Trophoblast cell (in vitro differentiated cells and primary cell): ENCODE measurements around the gene DUSP1.
A peak's percentile ranks its signal among the peaks of the same experiment; 100 is the strongest.

Source experiments
- DNase-seq, 2 donors: peaks; one replicate each; pipeline ENCODE4 v3.0.0-alpha.2; 2016
- H2AFZ ChIP-seq: 2 replicates; pipeline ENCODE4 v1.6.1; 2013; ENCODE audit warnings: low read length, moderate library complexity, mild to moderate bottlenecking; ENCODE audit not compliant: insufficient read depth, poor library complexity
- H2AK5ac ChIP-seq: 2 replicates; pipeline ENCODE4 v1.6.1; 2013; ENCODE audit warnings: mild to moderate bottlenecking, low read length
- H2BK120ac ChIP-seq: 2 replicates; pipeline ENCODE4 v1.6.1; 2013; ENCODE audit warnings: low read length, mild to moderate bottlenecking, moderate library complexity; ENCODE audit not compliant: insufficient read depth, poor library complexity
- H2BK12ac ChIP-seq: 2 replicates; pipeline ENCODE4 v1.6.1; 2013; ENCODE audit warnings: mild to moderate bottlenecking, low read length, moderate library complexity
- H2BK5ac ChIP-seq: 2 replicates; pipeline ENCODE4 v1.6.1; 2013; ENCODE audit warnings: low read length, low read depth, moderate library complexity, mild to moderate bottlenecking; ENCODE audit not compliant: poor library complexity
- H3K14ac ChIP-seq: 2 replicates; pipeline ENCODE4 v1.6.1; 2013; ENCODE audit warnings: mild to moderate bottlenecking, low read length
- H3K18ac ChIP-seq: 2 replicates; pipeline ENCODE4 v1.6.1; 2013; ENCODE audit warnings: mild to moderate bottlenecking, low read length
- H3K23ac ChIP-seq: 2 replicates; pipeline ENCODE4 v1.6.1; 2013; ENCODE audit warnings: low read length
- H3K27ac ChIP-seq: 2 replicates; pipeline ENCODE4 v1.5.1; 2013; ENCODE audit warnings: low read depth, mild to moderate bottlenecking, inconsistent platforms, low read length, moderate library complexity
- H3K27me3 ChIP-seq: 2 replicates; pipeline ENCODE4 v1.6.1; 2013; ENCODE audit warnings: inconsistent platforms, mild to moderate bottlenecking, low read length, moderate library complexity; ENCODE audit not compliant: insufficient read depth
- H3K36me3 ChIP-seq, 2 experiments: 1 replicate in 1 of 2; 2 replicates in 1 of 2; pipeline ENCODE4 v1.6.1; 2013; ENCODE audit warnings: low read length in 2 of 2, mild to moderate bottlenecking in 2 of 2, moderate library complexity in 1 of 2; ENCODE audit not compliant: insufficient read depth in 2 of 2, control insufficient read depth in 1 of 2
- H3K4ac ChIP-seq: 2 replicates; pipeline ENCODE4 v1.6.1; 2013; ENCODE audit warnings: low read depth, mild to moderate bottlenecking, low read length, moderate library complexity
- H3K4me1 ChIP-seq, 2 experiments: 1 replicate in 1 of 2; 2 replicates in 1 of 2; pipeline ENCODE4 v1.6.1; 2013; ENCODE audit warnings: low read length in 2 of 2, mild to moderate bottlenecking in 2 of 2, moderate library complexity in 1 of 2; ENCODE audit not compliant: insufficient read depth in 2 of 2, control insufficient read depth in 1 of 2
- H3K4me2 ChIP-seq: 2 replicates; pipeline ENCODE4 v1.6.1; 2013; ENCODE audit warnings: inconsistent platforms, mild to moderate bottlenecking, low read length, moderate library complexity
- H3K4me3 ChIP-seq: 2 replicates; pipeline ENCODE4 v1.5.1; 2013; ENCODE audit warnings: mild to moderate bottlenecking, low read depth, low read length, inconsistent platforms
- H3K79me1 ChIP-seq: one replicate; pipeline ENCODE4 v1.6.1; 2013; ENCODE audit warnings: low read length
- H3K79me2 ChIP-seq: 2 replicates; pipeline ENCODE4 v1.6.1; 2013; ENCODE audit warnings: low read length, mild to moderate bottlenecking; ENCODE audit not compliant: control insufficient read depth, insufficient read depth, poor library complexity
- H3K9ac ChIP-seq: 2 replicates; pipeline ENCODE4 v1.6.1; 2013; ENCODE audit warnings: mild to moderate bottlenecking, low read length
- H3K9me3 ChIP-seq: 2 replicates; pipeline ENCODE4 v1.6.1; 2013; ENCODE audit warnings: low read depth, mild to moderate bottlenecking, control low read depth, inconsistent platforms, low read length; ENCODE audit not compliant: insufficient read depth
- H4K12ac ChIP-seq: 2 replicates; pipeline ENCODE4 v1.6.1; 2013; ENCODE audit warnings: low read depth, mild to moderate bottlenecking, low read length, moderate library complexity
- H4K8ac ChIP-seq: 2 replicates; pipeline ENCODE4 v1.6.1; 2013; ENCODE audit warnings: low read depth, mild to moderate bottlenecking, low read length, moderate library complexity
- H4K91ac ChIP-seq: one replicate; pipeline ENCODE4 v1.6.1; 2013; ENCODE audit warnings: low read depth, mild to moderate bottlenecking, low read length, moderate library complexity
- WGBS: extraction: QIAGEN DNeasy Blood & Tissue Kit; methylation state at CpG from one replicate; pipeline ENCODE4 v1.1.7; 2013; ENCODE audit warnings: missing lambda C conversion rate; ENCODE audit not compliant: insufficient read length, insufficient coverage; ENCODE audit errors: extremely low coverage; 5-methylcytosine and 5-hydroxymethylcytosine counted together

The DUSP1 gene

DNA sequence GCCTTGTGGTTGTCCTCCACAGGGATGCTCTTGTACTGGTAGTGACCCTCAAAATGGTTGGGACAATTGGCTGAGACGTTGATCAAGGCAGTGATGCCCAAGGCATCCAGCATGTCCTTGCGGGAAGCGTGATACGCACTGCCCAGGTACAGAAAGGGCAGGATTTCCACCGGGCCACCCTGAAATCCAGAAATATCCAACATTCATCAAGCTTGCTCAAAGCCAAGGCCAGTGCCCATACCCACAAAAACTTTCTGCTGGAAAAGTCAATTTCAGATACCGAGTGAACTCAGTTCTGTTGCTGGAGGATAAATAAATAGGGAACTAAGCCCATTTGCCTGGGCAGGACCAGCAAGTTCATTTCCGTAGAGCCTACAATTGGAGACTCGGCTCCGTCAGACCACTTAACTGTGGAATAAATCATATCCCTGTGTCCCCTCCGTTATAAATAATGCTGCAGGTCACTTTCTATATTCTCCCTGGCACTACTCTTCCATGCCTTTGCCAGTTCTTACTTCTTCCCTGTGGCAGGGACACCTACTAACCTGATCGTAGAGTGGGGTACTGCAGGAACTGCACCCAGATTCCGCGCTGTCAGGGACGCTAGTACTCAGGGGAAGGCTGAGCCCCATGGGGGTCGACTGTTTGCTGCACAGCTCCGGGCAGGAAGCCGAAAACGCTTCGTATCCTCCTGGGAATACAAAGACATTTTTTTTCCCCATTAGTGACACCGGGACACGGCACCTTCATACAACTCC, 1.2 kb downstream of the DUSP1 start:
- Histone ChIP-seq H2BK12ac (no peak overlapping the region), H2AK5ac (no peak overlapping the region), H3K14ac (peak overlapping the region; percentile 99), H3K79me2 (peaks cover 10% of the 10 kb centered on the region), H3K9me3 (no peaks in the 10 kb centered on the region), H3K27ac (no peak overlapping the region), H3K4me1 (peaks cover 15 to 25% of the 10 kb centered on the region in 2 experiments), H3K4me3 (peak overlapping the region; percentile 82), H3K23ac (no peak overlapping the region), H4K8ac (no peak overlapping the region), H4K91ac (peak overlapping the region; percentile 97), H2BK5ac (no peak overlapping the region), H2BK120ac (peak overlapping the region; percentile 35), H2AFZ (no peak overlapping the region), H3K79me1 (peaks cover 23% of the 10 kb centered on the region), H3K4me2 (peak overlapping the region; percentile 87), H4K12ac (no peak overlapping the region), H3K18ac (no peak overlapping the region), H3K36me3 (peaks cover 10 to 16% of the 10 kb centered on the region in 2 experiments), H3K4ac (peak overlapping the region; percentile 22), H3K27me3 (no peaks in the 10 kb centered on the region), H3K9ac (peak overlapping the region; percentile 96)
- peak in 1 of 2 donors; percentile 43 for DNase-seq
- WGBS = no CpG with 5 or more reads among the region's 21 CpGs

DNA sequence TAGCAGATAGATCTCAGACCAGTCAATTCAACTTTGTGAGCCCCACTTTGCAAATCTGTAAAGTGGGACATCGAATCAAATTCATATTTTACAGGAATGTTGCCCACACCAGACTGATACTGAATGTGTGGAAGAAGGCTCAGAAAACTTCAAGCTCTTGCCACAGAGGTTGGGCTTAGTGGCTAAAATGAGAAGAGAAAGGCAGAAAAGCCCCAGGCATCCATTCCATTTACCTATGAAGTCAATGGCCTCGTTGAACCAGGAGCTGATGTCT, 1.7 kb downstream of the DUSP1 start:
- H3K4me3 ChIP-seq = peak overlapping the region; percentile 82
- H3K4me2 ChIP-seq = peak overlapping the region; percentile 87
- peaks cover 23% of the 10 kb centered on the region for H3K79me1 ChIP-seq
- H2BK5ac ChIP-seq = no peak overlapping the region
- H3K27ac ChIP-seq = no peak overlapping the region
- H3K4me1 ChIP-seq = peaks cover 15 to 25% of the 10 kb centered on the region in 2 experiments
- H2BK120ac ChIP-seq = no peak overlapping the region
- no peaks in the 10 kb centered on the region for H3K9me3 ChIP-seq
- no peak overlapping the region for H2BK12ac ChIP-seq
- H3K9ac ChIP-seq = no peak overlapping the region
- H3K4ac ChIP-seq = no peak overlapping the region
- peaks cover 10 to 16% of the 10 kb centered on the region in 2 experiments for H3K36me3 ChIP-seq
- peaks cover 10% of the 10 kb centered on the region for H3K79me2 ChIP-seq
- H3K27me3 ChIP-seq = no peaks in the 10 kb centered on the region
- no peak overlapping the region for H2AFZ ChIP-seq
- no peak overlapping the region for H4K8ac ChIP-seq
- no peak overlapping the region for H4K12ac ChIP-seq
- no peak overlapping the region for H3K14ac ChIP-seq
- DNase-seq = peak in 1 of 2 donors; percentile 53
- H4K91ac ChIP-seq = no peak overlapping the region
- no peak overlapping the region for H3K18ac ChIP-seq
- no CpG with 5 or more reads among the region's 2 CpGs for WGBS
- no peak overlapping the region for H3K23ac ChIP-seq
- H2AK5ac ChIP-seq = no peak overlapping the region

- no peak overlapping the region for H3K14ac ChIP-seq
- H3K79me2 ChIP-seq = peaks cover 10% of the 10 kb centered on the region
- no CpG with 5 or more reads among the region's 20 CpGs for WGBS
- H4K12ac ChIP-seq = no peak overlapping the region
- no peak overlapping the region for H2AK5ac ChIP-seq
- H3K27me3 ChIP-seq = no peaks in the 10 kb centered on the region
- H3K27ac ChIP-seq = no peak overlapping the region
- DNase-seq = peak; percentile 55 to 71
- no peak overlapping the region for H3K4ac ChIP-seq
- H2BK120ac ChIP-seq = no peak overlapping the region
- no peak overlapping the region for H3K18ac ChIP-seq
- no peak overlapping the region for H2BK12ac ChIP-seq
- H3K79me1 ChIP-seq = peaks cover 23% of the 10 kb centered on the region
- H4K8ac ChIP-seq = no peak overlapping the region
- H2AFZ ChIP-seq = no peak overlapping the region
- H3K4me3 ChIP-seq = no peak overlapping the region
- H2BK5ac ChIP-seq = no peak overlapping the region
- peaks cover 15 to 25% of the 10 kb centered on the region in 2 experiments for H3K4me1 ChIP-seq
- H3K9me3 ChIP-seq = no peaks in the 10 kb centered on the region
- no peak overlapping the region for H3K23ac ChIP-seq
- H3K4me2 ChIP-seq = peak overlapping the region; percentile 87
- H3K9ac ChIP-seq = no peak overlapping the region
- peaks cover 10 to 16% of the 10 kb centered on the region in 2 experiments for H3K36me3 ChIP-seq
- H4K91ac ChIP-seq = no peak overlapping the region
Observed at GRCh38 chr5:172768573-172769341, 2.2 kb downstream of the DUSP1 start.

GRCh38 chr5:172768098-172768572, 2.9 kb downstream of the DUSP1 start:
- Histone ChIP-seq H3K36me3 (peaks cover 10 to 16% of the 10 kb centered on the region in 2 experiments), H2AK5ac (no peak overlapping the region), H3K79me2 (peaks cover 10% of the 10 kb centered on the region), H3K27me3 (no peaks in the 10 kb centered on the region), H3K4me2 (no peak overlapping the region), H2BK12ac (no peak overlapping the region), H3K9me3 (no peaks in the 10 kb centered on the region), H4K12ac (no peak overlapping the region), H3K18ac (no peak overlapping the region), H3K79me1 (peaks cover 23% of the 10 kb centered on the region), H3K4ac (no peak overlapping the region), H2AFZ (no peak overlapping the region), H3K4me3 (no peak overlapping the region), H2BK120ac (no peak overlapping the region), H3K4me1 (peaks cover 15 to 25% of the 10 kb centered on the region in 2 experiments), H3K9ac (no peak overlapping the region), H4K91ac (no peak overlapping the region), H2BK5ac (no peak overlapping the region), H3K23ac (no peak overlapping the region), H4K8ac (no peak overlapping the region), H3K14ac (no peak overlapping the region), H3K27ac (no peak overlapping the region)
- no CpG with 5 or more reads among the region's 5 CpGs for WGBS
- no peak for DNase-seq
